NCI-H774 (cell line): Measurements from ENCODE around the gene ATP5PO.

Experiments used
- DNase-seq: peaks from one replicate; lab custom pipeline; 2025; lab: John Stamatoyannopoulos, UW

The ATP5PO gene

GRCh38 chr21:33915368-33916199 is at the start of gene ATP5PO:
Gene ATP5PO (minus strand): TSS chr21:33915804. CDS start chr21:33915763, 41 bp downstream.
- peak; percentile 96 for DNase-seq

GRCh38 chr21:33964706-33965325 is 49.2 kb upstream of the ATP5PO start:
- no peak for DNase-seq

- no peak for DNase-seq
These were observed 48.4 kb upstream of the ATP5PO start for GRCh38 chr21:33963848-33964555.

- DNase-seq = no peak
These were observed 46.7 kb upstream of the ATP5PO start for GRCh38 chr21:33962290-33962689.

GRCh38 chr21:33961061-33961460 is 45.5 kb upstream of the ATP5PO start:
- no peak for DNase-seq

- DNase-seq = no peak
These were observed 44.1 kb upstream of the ATP5PO start for GRCh38 chr21:33959680-33960079.

- no peak for DNase-seq
These were observed 38.8 kb upstream of the ATP5PO start for GRCh38 chr21:33954395-33954794.

GRCh38 chr21:33951276-33952178 is 35.9 kb upstream of the ATP5PO start:
- no peak for DNase-seq

GRCh38 chr21:33950431-33951079 is 35.0 kb upstream of the ATP5PO start:
- no peak for DNase-seq

- no peak for DNase-seq
These were observed 34.2 kb upstream of the ATP5PO start for GRCh38 chr21:33949516-33950430.

- no peak for DNase-seq
These were observed 33.4 kb upstream of the ATP5PO start for GRCh38 chr21:33948951-33949444.

- DNase-seq = peak; percentile 76
These were observed 32.7 kb upstream of the ATP5PO start for GRCh38 chr21:33948096-33948950.

- DNase-seq = peak; percentile 45
These were observed 32.0 kb upstream of the ATP5PO start for GRCh38 chr21:33947451-33948095.

GRCh38 chr21:33945652-33946270 is 30.2 kb upstream of the ATP5PO start:
- no peak for DNase-seq

- no peak for DNase-seq
These were observed 28.7 kb upstream of the ATP5PO start for GRCh38 chr21:33944185-33944763.

GRCh38 chr21:33943293-33943692 is 27.7 kb upstream of the ATP5PO start:
- no peak for DNase-seq

- DNase-seq = no peak
These were observed 26.8 kb upstream of the ATP5PO start for GRCh38 chr21:33942426-33942825.

GRCh38 chr21:33940881-33941245 is 25.3 kb upstream of the ATP5PO start:
- no peak for DNase-seq
